Ovary (tissue), 9 donors: ENCODE data around the gene NAT16. TPM values are rescaled to one million over a fixed set of nuclear protein-coding genes. Genes with fewer than 3 reads are reported as not detected.
"Not testable (repeated sequence)": the region's sequence is repeated elsewhere in the genome, so short reads cannot be mapped to it uniquely, and the experiment has no call there.

Experiments
- DNase-seq, 5 donors: peaks; one replicate each; pipeline ENCODE4 v3.0.0-alpha.2; 2019 to 2020
- H3K27ac ChIP-seq, 2 donors: fragments of 200-600 bp; one replicate each; pipeline versions ENCODE4 v1.5.1 to v1.8.0; 2019 to 2022
- H3K27me3 ChIP-seq: fragments of 200-600 bp; one replicate; pipeline ENCODE4 v1.8.0; 2022
- H3K36me3 ChIP-seq: fragments of 200-600 bp; sonication (generic); one replicate; pipeline ENCODE4 v1.5.1; 2019
- H3K4me1 ChIP-seq: one replicate; pipeline ENCODE4 v1.8.1; 2013; ENCODE audit warnings: mild to moderate bottlenecking, moderate library complexity; ENCODE audit not compliant: insufficient read depth
- H3K4me3 ChIP-seq: fragments of 200-600 bp; sonication (generic); one replicate; pipeline ENCODE4 v1.5.1; 2017
- H3K9me3 ChIP-seq, 2 donors: fragments of 200-600 bp in 1 of 2; sonication (generic) in 1 of 2; one replicate each; pipeline versions ENCODE4 v1.5.1 to v1.8.1; 2013 to 2019; ENCODE audit warnings: mild to moderate bottlenecking in 1 of 2, moderate library complexity in 1 of 2
- CTCF ChIP-seq, 3 donors: fragments of 450-650 bp in 2 of 3; fragments of 200-600 bp in 1 of 3; IDR thresholded peaks; one replicate each; pipeline versions ENCODE4 v1.5.1 to v1.8.0; 2016 to 2022; ENCODE audit warnings: antibody characterized with exemption in 3 of 3, mild to moderate bottlenecking in 1 of 3
- EP300 ChIP-seq: sonication (generic); formaldehyde crosslinking; IDR thresholded peaks from one replicate; pipeline ENCODE4 v1.6.1; 2017; ENCODE audit warnings: antibody characterized with exemption
- POLR2A ChIP-seq: fragments of 450-650 bp; IDR thresholded peaks from one replicate; pipeline ENCODE4 v1.6.1; 2017; ENCODE audit warnings: antibody characterized with exemption, mild to moderate bottlenecking, moderate library complexity
- WGBS, 3 donors: extraction: QIAGEN DNeasy Blood & Tissue Kit in 1 of 3; methylation state at CpG; one replicate each; pipeline versions ENCODE4 v1.1.5 to v1.1.7; 2013 to 2017; 5-methylcytosine and 5-hydroxymethylcytosine counted together
- intact Hi-C, 4 donors: fragments of 100-400 bp; cut with DNase I; formaldehyde crosslinking; loops; one replicate each; pipeline versions ENCODE4 v1.11.0 to v1.15.1; 2022 to 2023
- polyA plus RNA-seq, 2 donors: library from polyadenylated mRNA; stranded (reverse); fragments of 200-250 nt in 1 of 2; fragments of 350-450 nt in 1 of 2; fragmentation: Illumina TruSeq in 1 of 2; extraction: RNeasy Lipid Tissue Mini Kit (QIAGEN cat#74804) in 1 of 2; gene quantifications; one replicate each; pipeline ENCODE4 v1.2.3, GENCODE V29; 2013 to 2014
- total RNA-seq, 7 donors: library from RNA; depleted of rRNA in 2 of 7; stranded (reverse); fragments of >200 nt in 2 of 7; fragmentation: NEBNext Ultra II Directional in 3 of 7; extraction: Animal tissue kit (Norgen Biotek cat#: 25700) in 3 of 7; gene quantifications; one replicate each; pipeline versions ENCODE4 v1.1.0 to v1.2.4, GENCODE V29; 2016 to 2023
- donor health status: DM: no; HTN: no; CAD: no; lungs with moderate emphysema.
- donor health status: DM: no; HTN: no; CAD: no.
- donor health status: Bipolar disorder and iron deficiency.
- donor health status: DM: yes; HTN: yes; CAD: no.
- donor health status: DM: no; HTN: no; CAD: no.
- donor health status: DM: yes; HTN: yes; CAD: no.

The NAT16 gene
- total and polyA plus RNA-seq, 9 donors = not detected

- no peak for DNase-seq
- Histone ChIP-seq H3K27me3 (peaks cover 4% of the 10 kb centered on the region), H3K4me1 (no peaks in the 10 kb centered on the region), H3K27ac (no peak overlapping the region), H3K9me3 (no peaks in the 10 kb centered on the region), H3K4me3 (no peak overlapping the region), H3K36me3 (no peaks in the 10 kb centered on the region)
- 80 to 85% (median 82%) methylated on average over 32 of the region's 32 CpGs for WGBS, 3 donors
- TF ChIP-seq POLR2A (no peak), EP300 (no peak), CTCF (IDR thresholded peaks at IDR 0.05) (no peak)
- intact Hi-C loops = no loop called here
These were observed 26.0 kb upstream of the NAT16 start for GRCh38 chr7:101205901-101206664.

DNA sequence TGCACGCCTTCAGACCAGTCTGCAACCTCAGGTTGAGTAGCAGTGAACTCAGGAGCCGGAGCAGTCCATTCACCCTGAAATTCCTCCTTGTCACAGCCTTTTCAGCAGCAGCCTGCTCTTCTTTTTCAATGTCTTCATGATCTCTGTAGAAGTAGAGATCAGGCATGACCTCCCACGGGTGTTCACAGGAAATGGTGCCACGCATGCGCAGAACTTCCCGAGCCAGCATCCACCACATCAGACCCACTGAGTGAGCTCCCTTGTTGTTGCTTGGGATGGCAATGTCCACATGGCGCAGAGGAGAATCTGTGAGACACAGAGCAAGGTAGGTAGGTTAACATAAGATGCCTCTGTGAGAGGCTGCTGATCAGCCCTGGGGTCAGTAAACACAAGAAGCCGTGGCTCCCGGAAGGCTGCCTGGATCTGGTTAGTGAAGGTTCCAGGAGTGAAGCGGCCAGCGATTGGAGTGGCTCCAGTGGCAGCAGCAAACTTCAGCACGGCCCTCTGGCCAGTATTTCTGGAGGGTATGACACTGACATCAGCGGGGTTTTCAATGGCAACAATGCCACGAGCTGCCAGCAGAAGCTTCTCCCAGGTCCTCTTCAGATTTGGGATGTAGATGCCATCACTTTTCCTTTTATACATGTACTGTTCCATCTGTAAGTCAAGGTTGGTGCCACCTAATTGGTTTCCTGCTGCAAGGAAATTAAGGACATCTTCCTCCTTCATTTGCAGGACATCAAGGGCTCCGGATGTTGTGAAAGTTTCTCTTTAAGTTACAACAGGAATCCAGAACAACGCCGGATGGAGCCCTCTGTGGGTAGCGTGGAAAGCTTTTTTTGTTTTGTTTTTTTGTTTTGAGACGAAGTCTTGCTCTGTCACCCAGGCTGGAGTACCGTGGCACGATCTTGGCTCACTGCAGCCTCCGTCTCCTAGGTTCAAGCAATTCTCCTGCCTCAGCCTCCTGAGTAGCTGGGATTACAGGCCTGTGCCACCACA is 23.9 kb upstream of the NAT16 start:
- not testable (repeated sequence) for DNase-seq, H3K9me3 ChIP-seq, H3K27me3 ChIP-seq, H3K27ac ChIP-seq, H3K4me3 ChIP-seq, H3K36me3 ChIP-seq, H3K4me1 ChIP-seq
- intact Hi-C loops = loop anchor here in 1 of 4 donors (1.0 kb wide), 1 partner anchor 20 kb away; no protein-coding TSS in a partner anchor
- 56 to 71% (median 62%) methylated on average over 22 of the region's 22 CpGs for WGBS, 3 donors

DNA sequence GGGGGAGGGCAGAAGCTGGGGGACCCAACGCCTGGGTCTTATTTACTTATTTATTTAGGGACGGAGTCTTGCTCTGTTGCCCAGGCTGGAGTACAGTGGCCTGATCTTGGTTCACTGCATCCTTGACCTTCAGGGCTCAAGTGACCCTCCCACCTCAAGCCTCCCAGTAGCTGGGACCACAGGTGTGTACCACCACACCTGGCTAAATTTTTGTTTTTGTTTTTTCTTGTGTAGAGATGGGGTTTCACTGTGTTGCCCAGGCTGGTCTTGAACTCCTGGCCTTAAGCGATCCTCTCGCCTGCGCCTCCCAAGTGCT is 22.5 kb upstream of the NAT16 start:
- intact Hi-C loops = no loop called here
- Histone ChIP-seq H3K9me3 (no peaks in the 10 kb centered on the region), H3K4me1 (no peaks in the 10 kb centered on the region), H3K27me3 (peaks cover 4% of the 10 kb centered on the region), H3K27ac (no peak overlapping the region), H3K36me3 (no peaks in the 10 kb centered on the region), H3K4me3 (no peak overlapping the region)
- DNase-seq = no peak
- TF ChIP-seq POLR2A = no peak
- no peak for TF ChIP-seq CTCF (IDR thresholded peaks at IDR 0.05)
- TF ChIP-seq EP300 = no peak
- WGBS, 3 donors = 78 to 82% (median 79%) methylated on average over 5 of the region's 5 CpGs

- Histone ChIP-seq H3K27me3 (peaks cover 4% of the 10 kb centered on the region), H3K4me1 (no peaks in the 10 kb centered on the region), H3K36me3 (no peaks in the 10 kb centered on the region), H3K4me3 (no peak overlapping the region), H3K9me3 (no peaks in the 10 kb centered on the region), H3K27ac (no peak overlapping the region)
- intact Hi-C loops = no loop called here
- no peak for DNase-seq
- TF ChIP-seq EP300 (no peak), CTCF (IDR thresholded peaks at IDR 0.05) (no peak), POLR2A (no peak)
- WGBS, 3 donors = 6% methylated on average over 63 to 75 of the region's 75 CpGs
These were observed 21.9 kb upstream of the NAT16 start for GRCh38 chr7:101201695-101202602.
